HG03432 (cell line): ENCODE measurements around the gene RS1.

Source experiments
- ATAC-seq: cut with Tn5 transposase; IDR thresholded peaks from one replicate; pipeline ENCODE4 v1.9.1; 2021; ENCODE audit warnings: mild to moderate bottlenecking, moderate library complexity; ENCODE audit not compliant: unreplicated experiment

The RS1 gene

DNA sequence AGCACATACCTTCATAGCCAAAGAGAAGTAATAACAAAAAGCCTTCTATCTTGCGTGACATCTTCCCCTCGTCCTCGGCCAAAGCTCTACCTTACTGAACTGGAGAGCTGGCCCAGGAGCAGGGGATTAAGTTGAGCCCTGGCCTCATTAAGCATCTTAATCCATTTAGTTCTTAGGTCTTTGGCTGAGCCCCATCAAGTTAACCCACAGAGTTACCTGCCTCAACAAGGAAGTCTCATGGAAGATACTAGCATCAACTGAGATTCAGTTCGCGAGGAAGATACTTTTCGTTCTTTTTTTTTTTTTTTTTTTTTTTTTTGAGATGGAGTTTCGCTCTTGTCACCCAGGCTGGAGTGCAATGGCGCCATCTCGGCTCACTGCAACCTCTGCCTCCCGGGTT lies at the start of gene RS1:
TSS of gene RS1 (minus strand) at position 101 of the 400 bp plus-strand sequence. CDS start at position 61, 40 bp downstream.
- no peak for ATAC-seq

GRCh38 chrX:18719852-18720251 lies 47.9 kb upstream of the RS1 start:
- ATAC-seq: no peak

DNA sequence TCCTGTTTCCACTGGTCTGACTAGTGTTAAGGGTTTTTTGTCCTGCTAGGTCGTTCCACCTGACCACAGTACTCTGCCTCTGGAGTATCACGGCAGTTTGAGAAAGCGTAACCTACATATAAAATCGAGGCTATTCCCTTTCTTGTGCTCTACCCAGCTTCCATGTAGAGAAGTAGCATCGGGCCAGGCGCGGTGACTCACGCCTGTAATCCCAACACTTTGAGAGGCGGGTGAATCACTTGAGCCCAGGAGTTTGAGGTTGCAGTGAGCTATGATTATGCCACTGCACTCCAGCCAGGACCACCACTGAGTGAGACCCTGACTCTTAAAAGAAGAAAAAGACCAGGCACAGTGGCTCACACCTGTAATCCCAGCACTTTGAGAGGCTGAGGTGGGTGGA lies 43.0 kb upstream of the RS1 start:
- no peak for ATAC-seq

GRCh38 chrX:18709833-18710232 lies 37.9 kb upstream of the RS1 start:
- no peak for ATAC-seq

- ATAC-seq: no peak
Observed at GRCh38 chrX:18707426-18708049, 35.6 kb upstream of the RS1 start, which contains the start of gene PPEF1. PPEF1 (plus strand) TSS chrX:18707645; CDS start chrX:18707781, 136 bp downstream.

DNA sequence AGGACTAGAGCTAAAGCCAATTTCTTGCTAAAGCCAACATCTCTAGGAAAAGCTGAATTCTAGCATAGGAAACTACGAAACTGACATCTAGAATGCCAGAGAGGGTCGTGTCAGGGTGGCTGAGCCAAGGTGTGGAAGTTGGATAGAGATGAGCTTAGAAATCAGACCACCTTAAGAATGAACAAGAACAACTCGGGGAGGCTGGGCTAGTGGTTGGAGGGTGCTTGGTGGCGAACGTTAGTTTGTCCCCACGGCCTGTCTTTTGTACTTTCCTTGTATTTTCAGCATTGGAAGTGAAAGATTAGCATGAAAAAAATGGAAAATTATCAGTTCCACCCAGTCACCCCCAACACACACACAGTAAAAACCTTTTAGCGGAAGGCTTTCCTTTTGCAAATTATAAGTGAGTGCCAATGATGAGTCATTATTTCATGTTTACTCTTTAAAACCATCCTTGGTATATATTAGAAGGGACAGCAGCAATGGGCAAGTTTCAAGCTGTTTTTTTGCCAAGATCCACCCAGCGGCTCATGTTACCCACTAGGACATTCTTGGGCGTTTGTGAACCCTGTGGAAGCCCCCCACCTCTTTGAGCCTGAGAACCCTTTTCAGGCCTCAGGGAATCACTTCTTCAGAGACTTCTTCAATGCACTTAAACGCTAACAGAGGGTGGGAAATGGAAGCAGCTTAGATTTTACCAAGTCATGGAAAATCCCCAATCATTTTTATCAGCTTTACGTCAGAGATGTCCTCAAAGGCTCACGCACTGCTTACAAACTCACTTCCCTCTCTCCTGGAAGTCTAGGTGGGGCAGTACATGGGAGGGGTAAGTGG lies 30.7 kb upstream of the RS1 start:
- ATAC-seq: no peak

- ATAC-seq: no peak
Observed at GRCh38 chrX:18701621-18702361, 29.9 kb upstream of the RS1 start.

GRCh38 chrX:18698737-18699650 lies 27.1 kb upstream of the RS1 start:
- ATAC-seq: no peak

- no peak for ATAC-seq
Observed at GRCh38 chrX:18696653-18697052, 24.7 kb upstream of the RS1 start.

GRCh38 chrX:18692541-18692940 lies 20.6 kb upstream of the RS1 start:
- no peak for ATAC-seq

GRCh38 chrX:18691431-18691830 lies 19.5 kb upstream of the RS1 start:
- ATAC-seq: no peak

DNA sequence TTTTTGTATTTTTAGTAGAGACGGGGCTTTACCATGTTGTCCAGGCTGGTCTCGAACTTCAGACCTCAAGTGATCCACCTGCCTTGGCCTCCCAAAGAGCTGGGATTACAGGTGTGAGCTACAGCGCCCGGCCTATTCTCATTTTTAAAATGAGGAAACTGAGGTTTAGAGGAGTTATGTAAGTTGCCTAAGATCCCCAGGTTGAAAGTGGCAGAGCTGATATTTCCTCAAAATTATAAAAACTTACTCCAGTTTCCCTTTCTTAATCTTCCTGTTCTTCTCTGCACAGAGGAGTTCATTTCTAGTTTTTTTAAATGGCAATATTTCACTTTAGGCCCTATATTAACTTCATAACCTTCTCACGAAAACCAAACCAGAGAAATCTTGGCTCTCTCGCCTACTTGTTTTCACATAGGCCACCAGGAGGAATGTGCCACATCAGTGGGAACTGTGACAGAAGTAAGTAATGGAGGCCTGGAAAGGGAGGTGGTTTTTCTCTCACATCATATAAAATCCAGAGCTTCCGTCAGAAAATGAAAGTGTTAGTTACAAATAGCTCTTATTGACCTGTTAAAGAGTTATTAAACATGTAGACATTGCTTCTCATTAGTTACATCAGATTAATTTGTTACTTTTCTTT lies 16.1 kb upstream of the RS1 start:
- no peak for ATAC-seq

- no peak for ATAC-seq
Observed at GRCh38 chrX:18682979-18683387, 11.1 kb upstream of the RS1 start.

DNA sequence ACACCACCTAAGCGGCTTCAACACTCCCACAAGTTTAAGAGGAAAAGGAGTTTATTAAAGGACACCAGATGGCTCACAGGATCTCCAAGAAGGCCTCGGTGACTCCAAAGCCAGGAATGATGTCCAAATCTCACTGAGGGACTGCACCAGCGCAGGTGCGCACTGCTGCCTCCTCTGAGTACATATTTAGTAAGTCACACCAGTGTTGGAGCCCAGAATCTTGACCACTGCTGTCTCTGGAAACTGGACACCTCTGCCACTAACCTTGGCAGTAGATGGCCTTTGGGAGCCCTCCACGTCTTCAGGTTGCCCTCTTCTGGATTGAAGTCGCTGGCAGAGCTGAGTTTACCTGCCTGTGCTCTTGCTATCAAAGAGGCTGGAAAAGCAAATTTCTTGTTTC lies 10.1 kb upstream of the RS1 start:
- no peak for ATAC-seq

DNA sequence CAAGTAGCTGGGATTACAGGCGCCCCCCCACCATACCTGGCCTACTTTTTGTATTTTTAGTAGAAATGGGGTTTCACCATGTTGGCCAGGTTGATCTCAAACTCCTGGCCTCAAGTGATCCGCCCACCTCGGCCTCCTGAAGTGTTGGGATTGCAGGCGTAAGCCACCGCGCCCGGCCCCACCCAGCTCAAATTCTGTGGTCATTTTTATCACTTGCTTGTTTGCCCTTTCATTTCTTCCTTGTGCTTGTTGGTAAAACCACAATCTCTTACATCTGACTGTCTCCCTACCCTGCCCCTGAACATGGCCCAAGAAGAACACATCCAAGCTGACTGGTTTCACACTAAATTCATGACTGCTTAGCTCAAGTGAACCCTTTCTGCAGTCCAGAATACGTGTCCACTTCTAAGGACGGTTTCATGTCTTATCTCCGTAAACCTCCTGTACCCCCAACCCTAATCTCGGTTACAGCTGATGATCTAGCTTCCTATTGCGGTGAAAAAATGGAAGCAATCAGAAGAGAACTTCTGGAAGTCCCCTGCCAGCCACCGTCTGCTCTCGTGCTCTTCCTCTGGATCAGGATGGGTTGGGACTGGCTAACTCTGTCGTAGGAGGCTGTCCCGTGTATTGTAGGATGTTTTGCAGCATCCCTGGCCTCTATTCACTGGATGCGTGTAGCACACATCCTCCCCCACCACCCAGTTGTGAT lies 5.4 kb upstream of the RS1 start:
- no peak for ATAC-seq

- ATAC-seq: no peak
Observed at GRCh38 chrX:18676470-18676869, 4.6 kb upstream of the RS1 start.

DNA sequence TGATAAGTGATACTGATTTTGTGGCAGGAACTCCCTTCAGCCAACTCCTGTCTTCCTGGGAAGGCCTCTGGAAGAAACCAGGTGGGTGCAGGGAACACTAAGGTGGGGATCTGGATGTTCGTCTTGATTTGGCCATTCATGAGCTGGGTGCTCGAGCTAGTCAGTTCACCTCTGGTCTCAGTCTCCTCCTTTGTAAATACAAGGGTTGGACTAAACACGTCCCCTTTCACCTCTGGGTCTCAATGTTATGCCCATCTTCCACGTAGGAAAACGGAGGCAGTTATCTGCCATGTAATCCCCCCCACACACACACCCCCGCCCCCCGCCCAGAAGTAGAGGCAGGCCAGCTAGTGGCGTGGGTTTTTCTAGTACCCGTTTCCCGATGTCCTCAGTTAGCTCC lies 4.1 kb upstream of the RS1 start:
- no peak for ATAC-seq

DNA sequence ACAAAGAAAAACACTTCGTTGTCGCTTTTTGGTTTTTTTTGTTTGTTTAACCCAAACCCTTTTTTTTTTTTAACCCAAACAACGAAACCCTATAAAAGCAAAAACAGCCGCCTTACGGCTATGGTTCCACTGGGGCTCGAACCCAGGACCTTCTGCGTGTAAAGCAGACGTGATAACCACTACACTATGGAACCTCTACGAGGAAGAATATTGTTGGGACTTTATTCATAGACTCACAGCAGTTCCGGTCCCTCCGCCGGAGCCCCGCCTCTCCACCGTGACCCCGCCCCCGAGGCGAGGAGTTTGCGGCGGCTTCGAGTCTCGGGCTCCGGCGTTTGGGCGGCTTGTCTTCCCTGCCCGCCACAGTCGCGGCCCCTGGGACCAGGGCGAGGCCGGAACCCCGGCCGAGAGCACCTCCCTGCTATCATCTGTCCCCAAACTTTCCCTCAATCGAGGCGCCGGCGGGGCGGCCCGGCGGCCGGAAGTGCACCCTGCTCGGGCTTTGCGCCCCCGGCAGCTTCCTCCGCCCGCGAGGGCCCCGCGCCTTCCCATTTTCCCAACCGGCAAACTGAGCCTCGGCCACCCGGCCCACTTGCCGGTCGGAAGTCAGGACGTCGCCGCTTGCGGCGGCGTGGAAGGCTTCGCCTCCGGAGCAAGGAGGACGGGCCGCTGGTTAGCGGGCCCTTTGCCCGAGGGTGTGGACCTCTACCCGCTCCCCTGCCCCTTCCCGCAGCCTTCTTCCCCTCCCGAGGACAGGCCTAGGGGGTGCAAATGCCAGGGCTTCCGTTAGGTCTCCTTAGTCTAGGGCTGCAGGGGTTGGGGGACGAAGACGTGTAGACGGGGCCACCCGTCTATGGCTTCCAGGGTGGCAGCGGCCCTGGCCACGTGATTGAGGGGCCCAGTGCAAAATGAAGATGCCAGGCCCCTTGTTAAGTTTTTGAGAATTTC lies 3.2 kb upstream of the RS1 start:
- peak; percentile 87 for ATAC-seq
